ENCODE measurements around the gene TRANK1. TPM values are rescaled to one million over a fixed set of nuclear protein-coding genes. Genes with fewer than 3 reads are reported as not detected.
"Not testable (repeated sequence)": the region's sequence is repeated elsewhere in the genome, so short reads cannot be mapped to it uniquely, and the experiment has no call there.

Gene TRANK1
- total and polyA plus RNA-seq, 7 experiments from 2014 or later = 29.6 to 113 (median 75.3) TPM

- peaks cover 0 to 3% (median 0%) of the 10 kb centered on the region in 5 donors for H3K36me3 Mint-ChIP-seq
- POLR2A ChIA-PET = interaction anchor here (1.4 kb wide), 1 partner anchor 38 kb away, joined by 3 read pairs; the partner anchor contains the start of genes EPM2AIP1 and MLH1
- no peak overlapping the region for H3K27ac Mint-ChIP-seq
- H3K27me3 ChIP-seq (ENCODE audit: control insufficient read depth in 2 of 2, insufficient read depth in 2 of 2, low read length in 2 of 2) = no peaks in the 10 kb centered on the region
- peaks cover 0 to 12% (median 0%) of the 10 kb centered on the region in 5 donors for H3K27me3 Mint-ChIP-seq
- H3K4me3 ChIP-seq (ENCODE audit: low read length) = no peak overlapping the region
- CTCF ChIA-PET = interaction anchor here (0.9 kb wide), 1 partner anchor 10 kb away, joined by 3 read pairs; no protein-coding TSS in a partner anchor
- H3K9me3 Mint-ChIP-seq = no peaks in the 10 kb centered on the region
- H3K4me1 ChIP-seq (ENCODE audit: control insufficient read depth in 2 of 2, insufficient read depth in 2 of 2, low read length in 2 of 2) = no peaks in the 10 kb centered on the region
- ATAC-seq = no peak
- intact Hi-C loops (cut with micrococcal nuclease) = loop anchor here in 1 of 2 donors (5.0 to 10.0 kb wide), 2 partner anchors 810 to 987 kb away; no protein-coding TSS in a partner anchor
- no peaks in the 10 kb centered on the region for H3K9me3 ChIP-seq (ENCODE audit: control insufficient read depth in 2 of 3, low read length in 3 of 3)
- H3K27ac ChIP-seq (ENCODE audit: low read depth, low read length) = no peak overlapping the region
- H3K4me1 Mint-ChIP-seq = peaks cover 2 to 12% (median 11%) of the 10 kb centered on the region in 7 donors
- no peaks in the 10 kb centered on the region for H3K36me3 ChIP-seq (ENCODE audit: control insufficient read depth in 2 of 3, insufficient read depth in 3 of 3, low read length in 3 of 3)
- H3K4me3 Mint-ChIP-seq = no peak overlapping the region
- DNase-seq = no peak
Observed at GRCh38 chr3:36954452-36955134, 9.7 kb upstream of the TRANK1 start.

- peaks cover 0 to 32% (median 20%) of the 10 kb centered on the region in 11 donors for H3K9me3 Mint-ChIP-seq
- ATAC-seq; H3K4me3 ChIP-seq (ENCODE audit: low read length); intact Hi-C loops (cut with micrococcal nuclease); H3K36me3 ChIP-seq (ENCODE audit: control insufficient read depth in 2 of 3, insufficient read depth in 3 of 3, low read length in 3 of 3); H3K27ac ChIP-seq (ENCODE audit: low read depth, low read length); H3K27me3 ChIP-seq (ENCODE audit: control insufficient read depth in 2 of 2, insufficient read depth in 2 of 2, low read length in 2 of 2); H3K4me1 ChIP-seq (ENCODE audit: control insufficient read depth in 2 of 2, insufficient read depth in 2 of 2, low read length in 2 of 2); DNase-seq; POLR2A ChIA-PET; H3K9me3 ChIP-seq (ENCODE audit: control insufficient read depth in 2 of 3, low read length in 3 of 3); H3K27ac Mint-ChIP-seq: not testable (repeated sequence)
- CTCF ChIA-PET = interaction anchor here (0.9 kb wide), 1 partner anchor 11 kb away, joined by 3 read pairs; no protein-coding TSS in a partner anchor
- peak overlapping the region in 1 of 10 donors; percentile 29 for H3K4me3 Mint-ChIP-seq
- peaks cover 0 to 22% (median 4%) of the 10 kb centered on the region in 5 donors for H3K36me3 Mint-ChIP-seq
- peaks cover 0 to 37% (median 0%) of the 10 kb centered on the region in 5 donors for H3K27me3 Mint-ChIP-seq
- peaks cover 0 to 16% (median 12%) of the 10 kb centered on the region in 7 donors for H3K4me1 Mint-ChIP-seq
Observed at GRCh38 chr3:36947814-36948213, 3.0 kb upstream of the TRANK1 start.

- peaks cover 0 to 6% (median 0%) of the 10 kb centered on the region in 3 experiments for H3K36me3 ChIP-seq (ENCODE audit: control insufficient read depth in 2 of 3, insufficient read depth in 3 of 3, low read length in 3 of 3)
- ATAC-seq (peak; percentile 1), DNase-seq (peak in 1 of 9 donors; percentile 12)
- intact Hi-C loops (cut with micrococcal nuclease) = loop anchor here (1.0 to 2.0 kb wide), 5 partner anchors 13 to 69 kb away; partner anchors contain the start of genes EPM2AIP1 (in 2 of the 2) and MLH1 (in 2 of the 2)
- ChIA-PET POLR2A (interaction anchor here (0.6 to 4.2 kb wide), 12 partner anchors 10 to 390 kb away, joined by 3 to 39 read pairs (median 5); partner anchors contain the start of genes EPM2AIP1 and MLH1), CTCF (interaction anchor here (0.6 to 2.1 kb wide), 3 partner anchors 13 to 102 kb away, joined by 4 to 10 read pairs (median 6); no protein-coding TSS in a partner anchor)
- peaks cover 0 to 8% (median 0%) of the 10 kb centered on the region in 3 experiments for H3K9me3 ChIP-seq (ENCODE audit: control insufficient read depth in 2 of 3, low read length in 3 of 3)
- peaks cover 0 to 22% (median 4%) of the 10 kb centered on the region in 5 donors for H3K36me3 Mint-ChIP-seq
- peak overlapping the region; percentile 70 for H3K4me3 ChIP-seq (ENCODE audit: low read length)
- H3K4me1 Mint-ChIP-seq = peaks cover 0 to 32% (median 24%) of the 10 kb centered on the region in 7 donors
- H3K9me3 Mint-ChIP-seq = peaks cover 0 to 32% (median 20%) of the 10 kb centered on the region in 11 donors
- peak overlapping the region; percentile 80 to 91 (median 88) for H3K4me3 Mint-ChIP-seq
- H3K27me3 ChIP-seq (ENCODE audit: control insufficient read depth in 2 of 2, insufficient read depth in 2 of 2, low read length in 2 of 2) = no peaks in the 10 kb centered on the region
- peaks cover 5 to 6% of the 10 kb centered on the region in 2 donors for H3K4me1 ChIP-seq (ENCODE audit: control insufficient read depth in 2 of 2, insufficient read depth in 2 of 2, low read length in 2 of 2)
- peaks cover 0 to 35% (median 0%) of the 10 kb centered on the region in 5 donors for H3K27me3 Mint-ChIP-seq
- peak overlapping the region; percentile 67 to 93 (median 87) for H3K27ac Mint-ChIP-seq
- peak overlapping the region; percentile 74 for H3K27ac ChIP-seq (ENCODE audit: low read depth, low read length)
Observed at GRCh38 chr3:36945333-36945980, 603 bp upstream of the TRANK1 start.

GRCh38 chr3:36944012-36944640, 728 bp downstream of the TRANK1 start:
- Histone ChIP-seq H3K4me1 (ENCODE audit: control insufficient read depth in 2 of 2, insufficient read depth in 2 of 2, low read length in 2 of 2) (peaks cover 5 to 6% of the 10 kb centered on the region in 2 donors), H3K36me3 (ENCODE audit: control insufficient read depth in 2 of 3, insufficient read depth in 3 of 3, low read length in 3 of 3) (peaks cover 0 to 6% (median 0%) of the 10 kb centered on the region in 3 experiments), H3K27me3 (ENCODE audit: control insufficient read depth in 2 of 2, insufficient read depth in 2 of 2, low read length in 2 of 2) (no peaks in the 10 kb centered on the region), H3K27ac (ENCODE audit: low read depth, low read length) (peak overlapping the region; percentile 74), H3K4me3 (ENCODE audit: low read length) (peak overlapping the region; percentile 70), H3K9me3 (ENCODE audit: control insufficient read depth in 2 of 3, low read length in 3 of 3) (peaks cover 0 to 8% (median 0%) of the 10 kb centered on the region in 3 experiments)
- Mint-ChIP-seq H3K4me1 (peaks cover 0 to 33% (median 26%) of the 10 kb centered on the region in 7 donors), H3K36me3 (peaks cover 0 to 19% (median 4%) of the 10 kb centered on the region in 5 donors), H3K4me3 (peak overlapping the region; percentile 79 to 91 (median 85)), H3K27ac (peak overlapping the region; percentile 42 to 87 (median 63)), H3K27me3 (peaks cover 0 to 28% (median 0%) of the 10 kb centered on the region in 5 donors), H3K9me3 (peaks cover 0 to 29% (median 17%) of the 10 kb centered on the region in 11 donors)
- intact Hi-C loops (cut with micrococcal nuclease) = loop anchor here (1.0 to 2.0 kb wide), 4 partner anchors 15 to 67 kb away; no protein-coding TSS in a partner anchor
- POLR2A ChIA-PET = interaction anchor here (0.6 to 4.2 kb wide), 14 partner anchors 8 to 89 kb away, joined by 3 to 39 read pairs (median 4); partner anchors contain the start of genes EPM2AIP1 and MLH1
- DNase-seq (peak; percentile 14 to 42 (median 28)), ATAC-seq (peak; percentile 46)
- CTCF ChIA-PET = interaction anchor here (0.7 to 2.1 kb wide), 7 partner anchors 10 to 75 kb away, joined by 3 to 10 read pairs (median 3); no protein-coding TSS in a partner anchor

GRCh38 chr3:36943601-36944000, 1.3 kb downstream of the TRANK1 start:
- no peak for DNase-seq
- H3K27ac Mint-ChIP-seq = peak overlapping the region in 8 of 9 donors; percentile 34 to 87 (median 62)
- peaks cover 0 to 26% (median 0%) of the 10 kb centered on the region in 5 donors for H3K27me3 Mint-ChIP-seq
- POLR2A ChIA-PET = interaction anchor here (0.8 to 4.2 kb wide), 8 partner anchors 14 to 80 kb away, joined by 3 to 39 read pairs (median 8); partner anchors contain the start of genes EPM2AIP1 and MLH1
- ATAC-seq = no peak
- peak overlapping the region; percentile 79 to 91 (median 85) for H3K4me3 Mint-ChIP-seq
- intact Hi-C loops (cut with micrococcal nuclease) = no loop called here
- peaks cover 0 to 33% (median 26%) of the 10 kb centered on the region in 7 donors for H3K4me1 Mint-ChIP-seq
- Histone ChIP-seq H3K4me1 (ENCODE audit: control insufficient read depth in 2 of 2, insufficient read depth in 2 of 2, low read length in 2 of 2) (peaks cover 5 to 6% of the 10 kb centered on the region in 2 donors), H3K9me3 (ENCODE audit: control insufficient read depth in 2 of 3, low read length in 3 of 3) (peaks cover 0 to 8% (median 0%) of the 10 kb centered on the region in 3 experiments), H3K4me3 (ENCODE audit: low read length) (peak overlapping the region; percentile 70), H3K27ac (ENCODE audit: low read depth, low read length) (peak overlapping the region; percentile 74), H3K27me3 (ENCODE audit: control insufficient read depth in 2 of 2, insufficient read depth in 2 of 2, low read length in 2 of 2) (no peaks in the 10 kb centered on the region), H3K36me3 (ENCODE audit: control insufficient read depth in 2 of 3, insufficient read depth in 3 of 3, low read length in 3 of 3) (peaks cover 0 to 6% (median 0%) of the 10 kb centered on the region in 3 experiments)
- CTCF ChIA-PET = interaction anchor here (0.7 to 1.5 kb wide), 4 partner anchors 15 to 74 kb away, joined by 3 to 6 read pairs (median 4); no protein-coding TSS in a partner anchor
- peaks cover 0 to 25% (median 13%) of the 10 kb centered on the region in 11 donors for H3K9me3 Mint-ChIP-seq
- H3K36me3 Mint-ChIP-seq = peaks cover 0 to 15% (median 4%) of the 10 kb centered on the region in 5 donors

Measured in naive thymus-derived CD4-positive, alpha-beta T cell (primary cell).